Hippocampal formation (tissue), 2 donors: ENCODE results near the gene DYDC2.

ENCODE experiments used
- DNase-seq, 2 donors: peaks; one replicate each; lab custom pipeline; 2025; lab: John Stamatoyannopoulos, UW

Gene DYDC2

DNA sequence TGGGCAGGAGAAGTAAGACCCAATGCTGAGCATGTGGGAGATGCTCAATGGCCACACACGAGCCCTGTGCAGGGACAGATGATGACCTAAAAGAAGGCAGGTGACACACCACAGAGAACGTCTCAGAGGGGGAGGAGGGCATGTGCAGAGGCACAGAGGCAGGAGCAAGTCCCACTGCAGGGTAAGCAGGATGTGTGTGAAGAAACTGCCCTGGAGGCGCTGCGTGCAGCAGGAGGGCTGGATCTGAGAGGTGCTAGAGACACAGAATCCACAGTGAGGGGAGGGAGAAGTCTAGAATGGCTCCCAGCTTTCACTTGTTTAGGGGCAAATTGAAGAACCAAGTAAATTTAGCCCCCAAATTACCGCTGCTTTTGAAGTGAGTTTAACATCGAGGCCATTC is 14.9 kb downstream of the DYDC2 start:
- no peak for DNase-seq

DNA sequence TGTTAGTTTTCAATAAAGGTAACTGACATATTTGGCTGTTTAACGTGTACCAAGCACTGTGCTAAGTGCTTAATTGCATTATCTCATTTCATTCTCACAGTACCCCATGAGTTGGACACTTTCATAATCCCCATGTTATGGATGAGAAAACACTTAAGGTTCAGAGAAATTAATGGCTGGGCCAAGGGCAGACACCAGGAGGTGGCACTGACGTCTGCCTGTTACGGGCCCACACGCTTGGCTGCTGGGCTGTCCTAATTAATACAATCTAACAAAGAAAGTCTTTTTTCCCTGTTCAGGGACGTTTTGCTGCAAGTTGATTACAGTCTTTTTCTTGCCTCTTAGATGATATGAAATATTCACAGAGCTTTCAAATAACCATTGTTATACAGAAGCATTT is 16.1 kb downstream of the DYDC2 start:
- DNase-seq, result peak in 1 of 2 donors; percentile 23

DNA sequence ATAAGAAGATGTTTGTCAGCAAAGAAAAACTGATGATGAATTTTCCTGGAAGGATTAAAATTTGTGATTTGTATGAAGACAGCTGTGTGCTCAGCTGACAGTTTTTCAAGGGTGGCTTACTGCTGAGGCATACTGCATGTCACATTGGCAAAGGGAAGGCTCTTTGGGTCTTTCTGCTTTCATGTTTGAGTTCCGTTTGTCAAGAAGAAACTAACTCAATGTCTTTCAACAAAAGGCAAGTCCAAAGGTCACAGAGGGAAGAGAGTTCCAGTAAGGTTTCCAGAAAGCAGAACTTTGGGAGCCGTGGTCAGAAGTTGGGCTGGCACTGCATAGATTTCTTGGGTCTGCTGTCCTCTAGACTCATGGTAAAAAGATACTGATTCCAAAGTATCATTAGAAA is 16.9 kb downstream of the DYDC2 start:
- DNase-seq, result no peak

DNA sequence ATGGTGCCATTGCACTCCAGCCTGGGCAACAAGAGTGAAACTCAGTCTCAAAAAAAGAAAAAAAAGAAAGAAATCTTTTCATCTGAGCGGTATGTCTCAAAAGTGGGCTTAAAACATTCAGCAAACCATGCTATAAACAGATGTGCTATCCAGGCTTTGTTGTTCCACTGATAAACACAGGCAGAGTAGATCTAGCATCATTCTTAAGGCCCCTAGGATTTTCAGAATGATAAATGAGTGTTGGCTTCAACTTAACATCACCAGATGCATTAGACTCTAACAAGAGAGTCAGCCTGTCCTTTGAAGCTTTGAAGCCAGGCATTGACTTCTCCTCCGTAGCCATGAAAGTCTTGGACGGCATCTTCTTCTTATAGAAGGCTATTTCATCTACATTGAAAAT is 23.1 kb downstream of the DYDC2 start:
- no peak for DNase-seq

DNA sequence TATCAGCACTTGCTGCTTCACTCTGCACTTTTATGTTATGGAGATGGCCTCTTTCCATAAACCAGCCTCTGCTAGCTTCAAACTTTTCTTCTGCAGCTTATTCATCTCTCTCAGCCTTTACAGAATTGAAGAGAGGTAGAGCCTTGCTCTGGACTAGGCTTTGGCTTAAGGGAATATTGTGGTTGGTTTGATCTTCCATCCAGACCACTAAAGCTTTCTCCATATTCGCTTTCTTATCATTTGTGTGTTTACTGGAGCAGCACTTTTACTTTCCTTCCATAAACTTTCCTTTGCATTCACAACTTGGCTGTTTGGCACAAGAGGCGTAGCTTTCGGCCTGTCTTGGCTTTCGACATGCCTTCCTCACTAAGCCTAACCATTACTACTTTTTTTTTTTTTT is 23.6 kb downstream of the DYDC2 start:
- DNase-seq, result no peak

DNA sequence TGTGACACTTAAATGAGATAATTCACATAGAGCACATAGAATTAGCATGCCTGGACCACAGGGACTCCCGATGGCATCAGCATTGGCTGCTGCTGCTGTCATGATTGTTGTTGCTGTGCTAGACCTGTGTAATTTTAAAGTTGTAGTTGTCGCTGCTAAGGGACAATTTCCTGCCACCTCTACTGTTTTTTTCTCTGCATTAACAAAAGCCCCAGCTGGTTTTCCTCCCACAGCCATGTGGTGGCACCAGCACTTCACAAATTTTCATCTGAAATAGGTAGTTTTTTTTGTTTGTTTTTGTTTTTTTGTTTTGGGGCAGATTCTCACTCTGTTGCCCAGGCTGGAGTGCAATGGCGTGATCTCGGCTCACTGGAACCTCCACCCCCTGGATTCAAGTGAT is 26.4 kb downstream of the DYDC2 start:
- DNase-seq, result peak; percentile 13 to 34

DNA sequence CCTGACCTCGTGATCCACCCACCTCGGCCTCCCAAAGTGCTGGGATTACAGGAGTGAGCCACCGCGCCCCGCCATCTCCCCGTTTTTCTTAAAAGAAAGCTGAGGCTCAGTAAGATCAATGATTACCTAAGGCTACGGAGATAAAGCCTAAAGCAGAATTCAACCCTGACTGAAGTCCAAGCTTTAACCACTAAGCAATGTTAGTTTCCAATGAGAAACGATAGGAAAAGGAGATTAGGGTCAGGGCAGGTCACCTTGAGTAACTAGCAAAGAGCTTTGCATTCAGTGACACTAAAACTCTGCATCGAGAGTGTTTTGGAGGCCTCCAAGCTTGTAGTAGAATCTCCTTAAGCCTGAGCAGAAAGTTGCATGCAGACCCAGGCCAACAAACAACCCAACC is 34.2 kb downstream of the DYDC2 start:
- DNase-seq, result no peak

DNA sequence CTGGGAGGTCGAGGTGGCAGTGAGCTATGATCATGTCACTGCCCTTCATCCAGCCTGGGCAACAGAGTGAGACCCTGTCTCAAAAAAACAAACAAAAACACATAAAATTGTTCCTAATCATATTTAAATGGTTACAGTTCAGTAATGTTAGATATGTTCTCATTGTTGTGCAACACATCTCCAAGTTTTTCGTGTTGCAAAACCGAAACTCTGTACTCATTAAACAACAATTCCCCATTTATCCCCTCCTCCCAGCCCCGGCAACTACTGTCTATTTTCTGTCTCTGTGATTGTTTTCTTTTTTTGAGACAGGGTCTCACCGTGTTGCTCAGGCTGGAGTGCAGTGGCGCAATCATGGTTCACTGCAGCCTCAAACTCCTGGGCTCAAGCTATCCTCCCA is 35.7 kb downstream of the DYDC2 start:
- DNase-seq, result no peak

DNA sequence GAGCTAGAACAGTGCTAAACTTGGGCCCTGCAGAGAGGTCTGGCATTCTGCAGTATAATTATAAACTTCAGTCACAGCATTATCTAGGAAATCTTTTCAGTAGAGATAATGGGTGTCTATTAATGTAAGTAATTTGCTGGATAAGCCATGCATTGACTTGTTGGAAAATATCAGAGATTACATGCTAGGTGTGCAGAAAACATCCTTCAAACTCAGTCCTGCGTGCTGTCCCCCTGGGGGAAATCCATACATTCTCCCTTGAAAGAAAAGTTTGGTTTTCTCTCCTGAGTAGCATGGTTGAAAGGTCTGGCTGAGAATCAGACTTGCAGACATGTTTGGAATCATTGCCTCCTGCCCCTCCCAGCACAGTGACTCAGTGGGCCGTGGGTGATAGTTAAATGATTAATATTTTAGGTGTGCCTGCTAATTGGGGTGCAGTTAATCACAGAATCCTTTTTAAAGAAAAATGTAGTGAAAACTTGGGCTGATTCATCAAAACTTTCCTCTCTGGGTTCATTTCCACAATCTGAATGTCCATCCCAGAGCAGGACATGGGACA is 37.9 kb downstream of the DYDC2 start:
- no peak for DNase-seq

DNA sequence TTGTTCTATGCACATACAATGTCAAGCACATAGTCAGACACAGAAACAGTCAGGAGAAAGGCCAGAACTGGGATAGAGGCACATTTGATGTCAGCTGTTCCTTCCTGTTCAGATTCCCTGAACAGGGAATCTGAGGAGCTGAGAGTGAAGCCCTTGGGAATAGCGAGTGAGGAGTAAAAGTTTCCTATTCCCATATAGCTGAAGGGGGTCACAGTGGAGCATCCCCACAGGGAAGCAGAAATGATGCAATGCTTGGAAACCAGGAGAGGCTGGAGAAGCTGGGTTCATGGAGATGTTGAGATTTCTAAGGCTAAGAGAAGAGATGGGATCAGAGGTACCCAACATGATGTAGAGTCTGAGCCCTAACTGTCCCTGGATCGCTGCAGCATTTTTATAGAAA is 40.4 kb downstream of the DYDC2 start:
- DNase-seq, result no peak

DNA sequence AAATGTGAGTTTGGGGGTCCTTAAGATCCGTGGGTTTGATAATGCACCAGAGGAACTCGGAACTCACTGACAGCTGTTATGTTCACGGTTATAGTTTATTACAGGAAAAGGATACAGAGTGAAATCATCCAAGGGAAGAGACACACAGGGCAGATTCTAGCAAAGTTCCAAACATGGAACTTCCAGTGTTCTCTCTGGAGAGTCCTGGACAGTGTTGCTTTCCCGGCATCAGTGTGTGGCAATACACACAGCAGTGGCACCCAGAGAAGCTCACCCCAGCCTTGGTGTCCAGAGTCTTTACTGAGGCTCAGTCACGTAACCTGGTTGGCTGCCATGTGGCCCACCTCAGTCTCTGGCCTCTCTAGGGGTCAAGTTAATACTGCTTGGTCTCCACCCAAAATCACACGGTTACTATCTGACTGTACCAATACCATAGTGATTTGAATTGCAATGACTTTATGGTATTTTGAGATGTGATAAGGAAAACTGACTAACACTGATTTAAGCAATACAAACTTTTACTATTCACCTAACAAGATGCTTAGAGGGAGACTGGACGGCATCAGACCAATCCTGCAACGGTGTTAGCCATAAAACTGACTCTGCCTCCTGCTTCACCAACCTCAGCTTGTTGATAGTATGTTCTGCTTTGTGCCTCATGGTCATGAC is 43.7 kb downstream of the DYDC2 start:
- DNase-seq, result no peak

GRCh38 chr10:80405035-80405434 is 48.5 kb downstream of the DYDC2 start:
- no peak for DNase-seq

DNA sequence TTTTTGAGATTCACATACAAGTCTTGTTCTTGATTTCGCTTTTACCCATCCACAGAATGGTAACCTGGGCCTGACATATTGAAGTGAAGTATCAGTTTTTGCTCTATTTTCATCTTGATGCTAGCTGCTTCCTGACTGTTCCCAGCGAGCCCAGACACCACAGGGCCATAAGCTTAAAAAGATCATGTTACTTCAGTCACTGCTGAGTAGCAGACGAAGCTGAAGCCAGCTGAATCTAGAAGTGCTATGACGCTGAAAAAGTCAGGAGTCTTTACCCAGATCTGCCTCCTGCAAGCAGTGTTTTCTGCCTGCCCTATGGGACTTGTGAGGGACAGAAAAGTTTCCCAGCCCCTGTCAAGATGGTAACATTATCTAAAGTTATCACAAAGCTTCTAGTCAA is 49.0 kb downstream of the DYDC2 start:
- no peak for DNase-seq

DNA sequence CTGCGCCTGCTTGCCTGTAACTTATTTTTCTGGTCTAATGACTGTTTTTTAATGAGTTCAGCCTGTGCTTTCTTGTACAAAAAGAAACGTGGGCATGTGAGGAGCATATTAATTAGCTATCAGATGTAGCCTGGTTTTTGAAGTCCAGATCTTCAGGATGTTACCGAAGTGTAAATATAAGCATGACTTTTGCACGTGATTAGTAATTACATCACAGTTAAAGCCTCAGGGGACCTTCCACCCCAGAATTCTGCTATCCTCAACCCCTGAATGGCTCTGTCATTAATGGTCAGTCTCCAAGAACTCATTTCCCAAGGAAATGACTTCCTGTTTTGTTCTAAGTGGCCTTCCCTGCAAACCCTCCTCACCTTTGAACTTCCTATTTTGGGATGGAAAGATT is 49.6 kb downstream of the DYDC2 start:
- peak in 1 of 2 donors; percentile 20 for DNase-seq

DNA sequence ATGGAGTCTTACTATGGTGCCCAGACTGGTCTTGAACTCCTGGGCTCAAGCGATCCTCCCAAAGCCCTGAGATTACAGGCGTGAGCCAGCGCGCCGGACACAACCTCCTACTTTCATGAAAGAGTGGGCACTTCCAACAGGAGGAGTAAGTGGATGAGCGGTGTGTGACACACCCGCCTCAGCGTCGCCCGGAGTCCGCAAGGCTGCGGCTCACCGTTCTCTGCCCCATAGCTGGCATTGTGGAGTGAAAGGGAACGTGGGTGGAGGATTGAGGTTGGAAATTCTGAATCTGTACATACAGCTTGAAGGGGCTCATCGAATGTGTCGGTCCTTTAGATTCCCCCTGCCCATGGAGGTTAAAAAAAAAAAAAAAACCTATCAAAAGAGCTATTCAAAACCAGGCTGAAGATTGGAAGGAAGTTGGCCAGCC is 51.2 kb downstream of the DYDC2 start:
- DNase-seq, result no peak

GRCh38 chr10:80408242-80409101 is 51.9 kb downstream of the DYDC2 start, which contains the start of gene PRXL2A:
Gene PRXL2A, plus strand, starts transcription at chr10:80408551. Its CDS starts 11,917 bp downstream, at chr10:80420468.
- peak; percentile 54 to 72 for DNase-seq

DNA sequence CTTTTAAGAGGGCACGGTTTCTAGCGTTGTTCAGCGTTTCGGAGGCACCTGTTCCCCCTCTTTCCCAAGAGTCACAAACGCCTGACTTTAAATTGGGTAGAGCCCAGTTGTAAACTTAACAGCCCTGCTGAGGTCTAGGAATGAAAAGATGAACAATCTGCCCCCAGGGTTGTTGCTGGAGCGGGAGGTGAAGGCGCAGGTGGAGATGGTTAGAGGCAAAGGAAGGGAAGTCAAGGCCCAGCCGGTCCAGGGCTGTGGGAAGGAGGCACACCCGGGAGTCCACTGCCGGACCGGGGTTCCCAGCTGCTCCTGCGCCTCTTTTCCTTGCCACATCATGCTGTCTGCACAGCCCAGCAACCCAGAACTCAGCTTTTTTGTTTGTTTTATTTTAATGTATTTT is 52.5 kb downstream of the DYDC2 start:
- DNase-seq, result no peak

- no peak for DNase-seq
Measured at GRCh38 chr10:80410122-80410521, 53.5 kb downstream of the DYDC2 start.

GRCh38 chr10:80410578-80411145 is 54.1 kb downstream of the DYDC2 start:
- no peak for DNase-seq

DNA sequence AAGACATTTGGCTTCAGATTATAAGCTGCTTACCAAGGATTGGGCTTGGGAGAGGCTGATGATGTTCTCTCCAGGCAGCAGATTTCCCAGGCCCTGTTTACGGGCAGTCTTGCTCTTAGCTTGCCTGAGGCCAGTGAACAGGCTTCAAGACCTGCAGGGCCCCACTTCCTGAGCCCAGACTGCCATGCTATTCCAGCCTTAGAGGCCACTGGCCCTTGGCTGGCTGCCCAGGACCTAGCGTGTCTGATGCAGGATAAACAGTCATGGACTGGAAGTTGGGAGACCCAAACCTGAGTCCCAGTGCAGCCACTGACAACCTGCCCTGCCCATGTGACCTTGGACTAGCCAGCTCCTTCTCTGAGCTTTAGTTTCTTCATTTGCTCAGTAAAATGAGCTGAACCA is 54.7 kb downstream of the DYDC2 start:
- DNase-seq, result no peak

DNA sequence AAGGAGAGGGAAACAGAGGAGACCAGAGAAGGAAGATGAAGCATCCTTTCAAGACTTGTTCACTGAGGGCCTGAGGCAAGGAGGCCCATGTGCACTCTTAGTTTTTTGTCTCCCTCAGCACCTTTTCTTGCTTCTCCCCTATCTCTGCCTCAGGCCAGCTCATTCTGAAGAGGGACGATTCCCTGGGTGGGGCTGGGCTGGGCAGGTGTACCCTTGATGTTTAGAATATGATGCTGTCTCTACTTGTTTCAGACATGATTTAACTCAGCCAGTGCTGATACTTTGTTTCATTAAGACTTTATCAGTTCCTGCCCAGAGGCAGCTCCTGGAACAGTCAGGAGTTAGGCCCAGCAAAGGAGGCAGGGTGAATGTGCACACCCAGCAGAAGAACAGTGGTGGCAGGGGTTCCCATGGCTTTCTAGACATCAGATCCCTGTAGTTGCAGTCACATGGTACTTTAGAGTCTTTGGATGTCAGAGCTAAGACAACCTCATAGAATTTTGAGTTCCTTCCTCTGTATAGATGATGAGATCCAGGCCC is 55.2 kb downstream of the DYDC2 start:
- no peak for DNase-seq

GRCh38 chr10:80412486-80412885 is 55.9 kb downstream of the DYDC2 start:
- DNase-seq, result no peak
